H4 (cell line): ENCODE results near the gene GUCY1B1. TPM values are rescaled to one million over a fixed set of nuclear protein-coding genes. Genes with fewer than 3 reads are reported as not detected.
A peak's percentile ranks its signal among the peaks of the same experiment; 100 is the strongest.

Experiments
- DNase-seq: peaks from one replicate; pipeline ENCODE4 v3.0.0-alpha.2; 2015; ENCODE audit warnings: low spot score
- total RNA-seq: library from RNA; depleted of rRNA; stranded (reverse); fragments of >200 nt; shearing (Covaris generic); gene quantifications from 2 replicates; pipeline ENCODE4 v1.2.3, GENCODE V29; 2014

The GUCY1B1 gene
- total RNA-seq, 1 experiment from 2014 or later = 13.0 TPM

- DNase-seq = no peak
Measured at GRCh38 chr4:155799116-155799793, 40.4 kb downstream of the GUCY1B1 start.

- DNase-seq = no peak
Measured at GRCh38 chr4:155799794-155800123, 40.9 kb downstream of the GUCY1B1 start.

- DNase-seq = no peak
Measured at GRCh38 chr4:155800685-155801343, 42.0 kb downstream of the GUCY1B1 start.

- peak; percentile 75 for DNase-seq
Measured at GRCh38 chr4:155802190-155802959, 43.6 kb downstream of the GUCY1B1 start.

- no peak for DNase-seq
Measured at GRCh38 chr4:155805016-155805415, 46.2 kb downstream of the GUCY1B1 start.

GRCh38 chr4:155807021-155807420 lies 48.2 kb downstream of the GUCY1B1 start:
- DNase-seq = peak; percentile 34

- DNase-seq = peak; percentile 81
Measured at GRCh38 chr4:155809835-155810234, 51.0 kb downstream of the GUCY1B1 start.

- DNase-seq = peak; percentile 30
Measured at GRCh38 chr4:155811083-155811482, 52.3 kb downstream of the GUCY1B1 start.

GRCh38 chr4:155818639-155819038 lies 59.8 kb downstream of the GUCY1B1 start:
- no peak for DNase-seq

GRCh38 chr4:155819066-155819465 lies 60.2 kb downstream of the GUCY1B1 start:
- DNase-seq = no peak

GRCh38 chr4:155820887-155821518 lies 62.2 kb downstream of the GUCY1B1 start:
- no peak for DNase-seq

GRCh38 chr4:155822572-155822971 lies 63.8 kb downstream of the GUCY1B1 start:
- DNase-seq = no peak

GRCh38 chr4:155828628-155829027 lies 69.8 kb downstream of the GUCY1B1 start:
- no peak for DNase-seq

- DNase-seq = no peak
Measured at GRCh38 chr4:155832664-155833063, 73.8 kb downstream of the GUCY1B1 start.

GRCh38 chr4:155837203-155837796 lies 78.5 kb downstream of the GUCY1B1 start:
- DNase-seq = no peak

GRCh38 chr4:155842080-155842479 lies 83.3 kb downstream of the GUCY1B1 start:
- DNase-seq = no peak

- DNase-seq = no peak
Measured at GRCh38 chr4:155846929-155847328, 88.1 kb downstream of the GUCY1B1 start.

- DNase-seq = no peak
Measured at GRCh38 chr4:155849042-155849441, 90.2 kb downstream of the GUCY1B1 start.

- DNase-seq = no peak
Measured at GRCh38 chr4:155853189-155853588, 94.4 kb downstream of the GUCY1B1 start.

GRCh38 chr4:155854582-155855226 lies 95.9 kb downstream of the GUCY1B1 start:
- DNase-seq = peak; percentile 77

GRCh38 chr4:155855897-155856296 lies 97.1 kb downstream of the GUCY1B1 start:
- DNase-seq = no peak
